ENCODE measurements around the gene RETREG2. TPM values are rescaled to one million over a fixed set of nuclear protein-coding genes. Genes with fewer than 3 reads are reported as not detected.
A peak's percentile ranks its signal among the peaks of the same experiment; 100 is the strongest.

The RETREG2 gene
- polyA plus RNA-seq, 1 experiment = 131 TPM

DNA sequence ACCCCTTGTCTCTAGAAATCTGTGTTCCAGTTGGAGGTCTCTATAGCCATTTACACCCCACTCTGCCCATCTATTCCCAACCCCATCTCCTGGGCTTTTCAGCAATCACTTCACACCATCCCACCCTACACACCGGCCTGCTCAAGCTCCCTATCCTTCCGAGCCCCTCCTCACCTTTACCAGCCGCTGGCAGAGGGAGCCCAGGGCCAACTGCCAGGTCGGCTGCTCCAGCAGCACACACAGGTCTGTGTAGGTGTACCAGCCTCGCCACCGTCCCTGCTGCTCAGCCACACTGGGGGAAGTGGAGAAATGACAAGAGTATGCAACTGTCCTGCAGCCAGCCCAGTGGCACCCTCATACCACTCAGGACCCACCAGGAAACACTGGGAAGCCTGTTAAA, 4.9 kb upstream of the RETREG2 start:
- Histone ChIP-seq H3K36me3 (ENCODE audit: control insufficient read depth, insufficient read depth, low read length) (peaks cover 21% of the 10 kb centered on the region), H3K27me3 (ENCODE audit: control insufficient read depth, insufficient read depth, low read length) (no peaks in the 10 kb centered on the region), H3K4me3 (ENCODE audit: low read depth, low read length) (no peak overlapping the region)
- POLR2A ChIA-PET = no interaction called here
- TF ChIP-seq, protein P1, sequence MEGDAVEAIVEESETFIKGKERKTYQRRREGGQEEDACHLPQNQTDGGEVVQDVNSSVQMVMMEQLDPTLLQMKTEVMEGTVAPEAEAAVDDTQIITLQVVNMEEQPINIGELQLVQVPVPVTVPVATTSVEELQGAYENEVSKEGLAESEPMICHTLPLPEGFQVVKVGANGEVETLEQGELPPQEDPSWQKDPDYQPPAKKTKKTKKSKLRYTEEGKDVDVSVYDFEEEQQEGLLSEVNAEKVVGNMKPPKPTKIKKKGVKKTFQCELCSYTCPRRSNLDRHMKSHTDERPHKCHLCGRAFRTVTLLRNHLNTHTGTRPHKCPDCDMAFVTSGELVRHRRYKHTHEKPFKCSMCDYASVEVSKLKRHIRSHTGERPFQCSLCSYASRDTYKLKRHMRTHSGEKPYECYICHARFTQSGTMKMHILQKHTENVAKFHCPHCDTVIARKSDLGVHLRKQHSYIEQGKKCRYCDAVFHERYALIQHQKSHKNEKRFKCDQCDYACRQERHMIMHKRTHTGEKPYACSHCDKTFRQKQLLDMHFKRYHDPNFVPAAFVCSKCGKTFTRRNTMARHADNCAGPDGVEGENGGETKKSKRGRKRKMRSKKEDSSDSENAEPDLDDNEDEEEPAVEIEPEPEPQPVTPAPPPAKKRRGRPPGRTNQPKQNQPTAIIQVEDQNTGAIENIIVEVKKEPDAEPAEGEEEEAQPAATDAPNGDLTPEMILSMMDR (IDR thresholded peaks at IDR 0.05; ENCODE audit: insufficient read depth, low read depth, low read length) = no peak
- DNase-seq (ENCODE audit: low read depth) = no peak
- CTCF ChIA-PET = interaction anchor here (1.2 to 8.5 kb wide), 5 partner anchors 14 to 143 kb away, joined by 3 to 90 read pairs (median 3); partner anchors contain the start of gene ANKZF1

DNA sequence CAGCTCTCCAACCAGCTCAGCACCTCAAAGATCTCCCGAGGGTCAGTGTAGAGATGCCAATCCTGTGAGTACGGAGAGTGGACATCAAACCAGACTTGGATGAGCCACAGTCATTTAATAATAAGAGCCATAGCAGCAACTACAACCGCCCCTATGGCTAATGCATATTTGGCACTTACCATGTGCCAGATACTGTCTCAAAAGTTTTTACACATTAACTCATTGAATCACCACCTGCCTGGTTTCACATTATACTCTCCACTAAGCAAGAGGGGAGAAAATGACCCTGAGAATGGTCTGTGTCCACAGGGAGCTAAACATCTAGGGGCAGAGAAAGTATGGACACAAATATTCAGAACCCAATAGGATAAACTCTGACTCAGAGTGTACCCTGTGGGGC, 3.9 kb upstream of the RETREG2 start:
- TF ChIP-seq, protein P1 (IDR thresholded peaks at IDR 0.05; ENCODE audit: insufficient read depth, low read depth, low read length) = no peak
- Histone ChIP-seq H3K4me3 (ENCODE audit: low read depth, low read length) (no peak overlapping the region), H3K36me3 (ENCODE audit: control insufficient read depth, insufficient read depth, low read length) (peaks cover 21% of the 10 kb centered on the region), H3K27me3 (ENCODE audit: control insufficient read depth, insufficient read depth, low read length) (no peaks in the 10 kb centered on the region)
- CTCF ChIA-PET = interaction anchor here (0.9 to 8.5 kb wide), 5 partner anchors 15 to 125 kb away, joined by 3 to 90 read pairs (median 5); partner anchors contain the start of gene ANKZF1
- no peak for DNase-seq (ENCODE audit: low read depth)
- POLR2A ChIA-PET = no interaction called here

DNA sequence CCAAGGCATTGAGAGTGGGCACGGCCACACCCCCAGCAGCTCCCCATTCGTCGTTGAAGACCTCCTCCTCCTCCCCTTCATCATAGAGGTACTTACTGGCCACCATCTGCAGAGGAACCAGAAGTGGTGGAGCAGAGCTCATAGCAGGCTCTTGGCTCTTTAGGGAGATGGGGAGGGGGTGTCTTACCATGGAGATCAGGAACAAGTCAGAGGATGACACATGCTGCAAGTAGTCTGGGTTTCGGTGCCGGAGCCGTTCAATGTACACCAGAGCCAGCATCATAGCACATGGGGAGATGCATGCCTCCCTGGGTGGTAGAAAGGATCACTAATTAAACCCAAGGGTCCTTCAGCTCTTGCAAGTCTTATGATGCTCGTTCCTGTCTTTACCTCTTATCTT, 3.3 kb upstream of the RETREG2 start:
- ChIA-PET POLR2A (no interaction called here), CTCF (interaction anchor here (0.6 to 8.5 kb wide), 4 partner anchors 18 to 125 kb away, joined by 4 to 90 read pairs (median 9); partner anchors contain the start of genes ANKZF1 and ATG9A)
- no peak for DNase-seq (ENCODE audit: low read depth)
- Histone ChIP-seq H3K36me3 (ENCODE audit: control insufficient read depth, insufficient read depth, low read length) (peaks cover 23% of the 10 kb centered on the region), H3K4me3 (ENCODE audit: low read depth, low read length) (no peak overlapping the region), H3K27me3 (ENCODE audit: control insufficient read depth, insufficient read depth, low read length) (no peaks in the 10 kb centered on the region)
- TF ChIP-seq, protein P1 (IDR thresholded peaks at IDR 0.05; ENCODE audit: insufficient read depth, low read depth, low read length) = no peak

- CTCF ChIA-PET = interaction anchor here (0.9 to 8.5 kb wide), 9 partner anchors 31 to 355 kb away, joined by 3 to 90 read pairs (median 5); partner anchors contain the start of genes ANKZF1, ATG9A and ZFAND2B
- H3K4me3 ChIP-seq (ENCODE audit: low read depth, low read length) = peak overlapping the region; percentile 95
- H3K36me3 ChIP-seq (ENCODE audit: control insufficient read depth, insufficient read depth, low read length) = peaks cover 29% of the 10 kb centered on the region
- no peaks in the 10 kb centered on the region for H3K27me3 ChIP-seq (ENCODE audit: control insufficient read depth, insufficient read depth, low read length)
- DNase-seq (ENCODE audit: low read depth) = no peak
- POLR2A ChIA-PET = no interaction called here
- TF ChIP-seq, protein P1 (IDR thresholded peaks at IDR 0.05; ENCODE audit: insufficient read depth, low read depth, low read length) = no peak
These were observed 2.6 kb upstream of the RETREG2 start for GRCh38 chr2:219175486-219175885.

- TF ChIP-seq, protein P1 (IDR thresholded peaks at IDR 0.05; ENCODE audit: insufficient read depth, low read depth, low read length) = no peak; the same call in 1 of the 2 replicates
- ChIA-PET CTCF (interaction anchor here (0.7 to 8.5 kb wide), 11 partner anchors 16 to 354 kb away, joined by 3 to 90 read pairs (median 4); partner anchors contain the start of genes ANKZF1, ATG9A and ZFAND2B), POLR2A (interaction anchor here (0.5 to 0.6 kb wide), 2 partner anchors 12 to 30 kb away, joined by 3 to 4 read pairs; partner anchors contain the start of gene ZFAND2B)
- Histone ChIP-seq H3K27me3 (ENCODE audit: control insufficient read depth, insufficient read depth, low read length) (no peaks in the 10 kb centered on the region), H3K36me3 (ENCODE audit: control insufficient read depth, insufficient read depth, low read length) (peaks cover 35% of the 10 kb centered on the region), H3K4me3 (ENCODE audit: low read depth, low read length) (peak overlapping the region; percentile 95)
- no peak for DNase-seq (ENCODE audit: low read depth)
These were observed 1.9 kb upstream of the RETREG2 start for GRCh38 chr2:219175928-219176817.

Measured in BJ (cell line).